ENCODE measurements around the gene PMVK. TPM values are rescaled to one million over a fixed set of nuclear protein-coding genes. Genes with fewer than 3 reads are reported as not detected.

PMVK gene
- total RNA-seq, 4 donors from 2014 or later: 2.6 to 21.2 (median 6.4) TPM

DNA sequence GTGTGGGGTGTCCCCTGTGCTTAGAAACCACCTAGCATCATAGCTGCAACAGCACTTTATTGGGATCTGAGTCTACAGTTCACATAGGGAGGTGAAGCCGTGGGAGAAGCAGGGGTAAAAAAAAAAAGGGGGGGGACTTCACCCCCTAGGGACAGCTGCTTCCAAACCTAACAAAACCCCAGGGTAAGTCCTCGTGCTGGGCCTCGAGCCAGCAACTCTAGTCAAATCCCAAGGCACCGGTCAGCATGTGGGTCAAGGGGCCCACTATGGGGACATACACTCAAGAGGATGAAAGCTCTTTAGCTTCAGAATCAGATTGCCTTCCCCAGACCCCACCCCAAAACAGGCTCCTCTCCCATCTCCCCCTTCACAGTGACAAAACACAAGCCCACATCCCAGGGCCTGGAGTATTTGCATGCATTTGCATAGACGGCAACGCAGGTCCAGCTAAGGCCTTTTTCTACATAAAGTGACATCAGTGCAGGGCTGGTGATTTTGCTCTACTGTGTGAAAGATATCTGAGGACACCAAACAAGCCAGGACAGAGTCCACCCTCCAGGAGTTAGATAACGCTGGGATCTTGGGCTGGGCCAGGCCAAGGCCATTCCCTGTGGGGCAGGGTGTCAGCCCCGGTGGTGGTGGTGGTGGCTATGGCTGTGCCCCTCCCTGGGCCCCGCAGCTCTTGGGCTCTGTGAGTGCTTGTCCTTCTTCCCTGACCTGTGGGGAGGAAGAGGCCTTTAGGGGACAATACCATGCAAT, 8.1 kb upstream of the PMVK start:
- Histone ChIP-seq H3K27ac (peak overlapping the region; percentile 23 to 33), H3K27me3 (no peaks in the 10 kb centered on the region), H3K4me1 (no peaks in the 10 kb centered on the region), H3K4me3 (no peak overlapping the region), H3K36me3 (no peaks in the 10 kb centered on the region), H3K9me3 (no peaks in the 10 kb centered on the region)
- no peak for TF ChIP-seq POLR2A (IDR thresholded peaks at IDR 0.05)
- TF ChIP-seq CTCF (IDR thresholded peaks at IDR 0.05): no peak
- DNase-seq: no peak
- intact Hi-C loops (cut with DNase I; ENCODE audit: low total_unique reads): no loop called here

GRCh38 chr1:154943649-154944400, 7.3 kb upstream of the PMVK start:
- H3K27me3 ChIP-seq: no peaks in the 10 kb centered on the region
- intact Hi-C loops (cut with DNase I; ENCODE audit: low total_unique reads): no loop called here
- TF ChIP-seq POLR2A (IDR thresholded peaks at IDR 0.05): no peak
- peak; percentile 55 to 78 (median 59) for TF ChIP-seq CTCF (IDR thresholded peaks at IDR 0.05)
- H3K4me1 ChIP-seq: no peaks in the 10 kb centered on the region
- no peak for DNase-seq
- H3K9me3 ChIP-seq: no peaks in the 10 kb centered on the region
- no peaks in the 10 kb centered on the region for H3K36me3 ChIP-seq
- peak overlapping the region; percentile 23 to 33 for H3K27ac ChIP-seq
- H3K4me3 ChIP-seq: no peak overlapping the region

- H3K27ac ChIP-seq: no peak overlapping the region
- no peaks in the 10 kb centered on the region for H3K27me3 ChIP-seq
- H3K9me3 ChIP-seq: no peaks in the 10 kb centered on the region
- H3K4me1 ChIP-seq: no peaks in the 10 kb centered on the region
- H3K36me3 ChIP-seq: no peaks in the 10 kb centered on the region
- intact Hi-C loops (cut with DNase I; ENCODE audit: low total_unique reads): no loop called here
- H3K4me3 ChIP-seq: no peak overlapping the region
- no peak for DNase-seq
- TF ChIP-seq CTCF (IDR thresholded peaks at IDR 0.05): no peak
- no peak for TF ChIP-seq POLR2A (IDR thresholded peaks at IDR 0.05)
Observed at GRCh38 chr1:154941333-154942013, 5.0 kb upstream of the PMVK start.

- Histone ChIP-seq H3K9me3 (no peaks in the 10 kb centered on the region), H3K36me3 (no peaks in the 10 kb centered on the region), H3K27me3 (no peaks in the 10 kb centered on the region), H3K4me3 (no peak overlapping the region), H3K4me1 (no peaks in the 10 kb centered on the region), H3K27ac (no peak overlapping the region)
- TF ChIP-seq POLR2A (IDR thresholded peaks at IDR 0.05) (no peak), CTCF (IDR thresholded peaks at IDR 0.05) (no peak)
- DNase-seq: no peak
- intact Hi-C loops (cut with DNase I; ENCODE audit: low total_unique reads): no loop called here
Observed at GRCh38 chr1:154940651-154941194, 4.2 kb upstream of the PMVK start.
